Dendritic cell treated with granulocyte-macrophage colony-stimulating factor and Interleukin-4, amounts not matched to agents 40 ng/mL and 50 ng/mL, for 4 days (primary cell): ENCODE data around the gene ZFP37.

Experiments
- H3K27ac Mint-ChIP-seq: one replicate; pipeline ENCODE4 v1.8.0; 2022; ENCODE audit warnings: mild to moderate bottlenecking, mixed read lengths
- H3K27me3 Mint-ChIP-seq: one replicate; pipeline ENCODE4 v1.8.0; 2022; ENCODE audit warnings: mild to moderate bottlenecking, mixed read lengths
- H3K36me3 Mint-ChIP-seq: one replicate; pipeline ENCODE4 v1.8.0; 2022; ENCODE audit warnings: low read depth, mixed read lengths
- H3K4me1 Mint-ChIP-seq: one replicate; pipeline ENCODE4 v1.8.0; 2022; ENCODE audit warnings: low read depth, mixed read lengths
- H3K4me3 Mint-ChIP-seq: one replicate; pipeline ENCODE4 v1.8.0; 2022; ENCODE audit warnings: mild to moderate bottlenecking, moderate library complexity, mixed read lengths
- H3K9me3 Mint-ChIP-seq: one replicate; pipeline ENCODE4 v1.8.0; 2022; ENCODE audit warnings: mixed read lengths
- intact Hi-C: fragments of 100-400 bp; cut with micrococcal nuclease; formaldehyde crosslinking; loops from one replicate; pipeline ENCODE4 v1.15.0; 2022

The ZFP37 gene

GRCh38 chr9:113018247-113018646 is 38.3 kb downstream of the ZFP37 start:
- no peak overlapping the region for H3K4me3 Mint-ChIP-seq
- H3K9me3 Mint-ChIP-seq: peaks cover 61% of the 10 kb centered on the region
- H3K27me3 Mint-ChIP-seq: peaks cover 4% of the 10 kb centered on the region
- intact Hi-C loops: no loop called here
- H3K4me1 Mint-ChIP-seq: no peaks in the 10 kb centered on the region
- no peak overlapping the region for H3K27ac Mint-ChIP-seq
- no peaks in the 10 kb centered on the region for H3K36me3 Mint-ChIP-seq

GRCh38 chr9:113012492-113012891 is 44.0 kb downstream of the ZFP37 start:
- no peak overlapping the region for H3K4me3 Mint-ChIP-seq
- H3K36me3 Mint-ChIP-seq: peaks cover 6% of the 10 kb centered on the region
- peaks cover 5% of the 10 kb centered on the region for H3K4me1 Mint-ChIP-seq
- no peak overlapping the region for H3K27ac Mint-ChIP-seq
- H3K27me3 Mint-ChIP-seq: peaks cover 21% of the 10 kb centered on the region
- H3K9me3 Mint-ChIP-seq: peaks cover 58% of the 10 kb centered on the region
- intact Hi-C loops: no loop called here

GRCh38 chr9:113011911-113012381 is 44.6 kb downstream of the ZFP37 start, which contains the start of gene ZNF883:
Gene ZNF883, minus strand, starts transcription at chr9:113012192.
- Mint-ChIP-seq H3K27me3 (peaks cover 21% of the 10 kb centered on the region), H3K4me1 (peaks cover 5% of the 10 kb centered on the region), H3K4me3 (peak within 1 kb of the TSS; percentile 75), H3K9me3 (peaks cover 52% of the 10 kb centered on the region), H3K27ac (no peak within 1 kb of the TSS), H3K36me3 (peaks cover 6% of the 10 kb centered on the region)
- intact Hi-C loops: no loop called here

- Mint-ChIP-seq H3K9me3 (peaks cover 80% of the 10 kb centered on the region), H3K27me3 (peaks cover 5% of the 10 kb centered on the region), H3K36me3 (no peaks in the 10 kb centered on the region), H3K4me3 (no peak overlapping the region), H3K27ac (no peak overlapping the region), H3K4me1 (no peaks in the 10 kb centered on the region)
- intact Hi-C loops: no loop called here
Observed at GRCh38 chr9:113005777-113006176, 50.7 kb downstream of the ZFP37 start.

GRCh38 chr9:112997236-112997941 is 59.1 kb downstream of the ZFP37 start:
- peaks cover 89% of the 10 kb centered on the region for H3K9me3 Mint-ChIP-seq
- intact Hi-C loops: no loop called here
- H3K36me3 Mint-ChIP-seq: no peaks in the 10 kb centered on the region
- H3K27ac Mint-ChIP-seq: no peak overlapping the region
- H3K4me3 Mint-ChIP-seq: no peak overlapping the region
- no peaks in the 10 kb centered on the region for H3K4me1 Mint-ChIP-seq
- H3K27me3 Mint-ChIP-seq: no peaks in the 10 kb centered on the region
